Measurements from ENCODE around the gene GATA2. TPM values are rescaled to one million over a fixed set of nuclear protein-coding genes. Genes with fewer than 3 reads are reported as not detected.

Gene GATA2
- total and polyA plus RNA-seq, 2 experiments from 2014 or later: 0.52 to 0.83 TPM

DNA sequence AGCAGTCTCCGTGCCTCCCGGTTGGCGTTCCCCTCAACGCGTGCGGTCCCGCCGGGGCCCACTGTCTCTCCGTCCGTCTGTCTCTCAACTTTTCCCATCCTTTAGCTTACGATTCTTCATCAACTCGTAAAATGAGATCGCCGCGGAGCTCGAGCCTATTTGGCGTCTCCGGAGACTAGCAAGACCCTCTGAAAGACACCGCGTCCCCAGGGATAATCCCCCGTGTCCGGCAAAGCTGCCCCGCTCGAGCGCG lies 3.4 kb downstream of the GATA2 start:
- Mint-ChIP-seq H3K4me1 (peaks cover 45% of the 10 kb centered on the region), H3K4me3 (peak overlapping the region; percentile 67), H3K9me3 (no peaks in the 10 kb centered on the region; the same call in 2 of the 3 replicates), H3K27me3 (ENCODE audit: insufficient read depth, low read depth, poor library complexity) (peaks cover 96% of the 10 kb centered on the region), H3K36me3 (ENCODE audit: low read depth) (no peaks in the 10 kb centered on the region), H3K27ac (no peak overlapping the region)
- H3K9me2 ChIP-seq (ENCODE audit: insufficient read depth): no peaks in the 10 kb centered on the region
- H4K20me1 ChIP-seq (replicated peaks; ENCODE audit: insufficient read depth): peaks cover 8% of the 10 kb centered on the region
- peak overlapping the region; percentile 94 for H2AFZ ChIP-seq
- peaks cover 100% of the 10 kb centered on the region for H3K27me3 ChIP-seq (ENCODE audit: insufficient read depth)
- no peak overlapping the region for H3K27ac ChIP-seq (ENCODE audit: low read depth)
- no peak for DNase-seq (ENCODE audit: low spot score)
- no peaks in the 10 kb centered on the region for H3K36me3 ChIP-seq (ENCODE audit: insufficient read depth)
- 0 out of 2 replicates have a peak, but pooled peaks cover 19% of the 10 kb centered on the region for H3F3A ChIP-seq (replicated peaks; ENCODE audit: low read depth)
- peak overlapping the region; percentile 90 for H3K4me2 ChIP-seq
- H3K79me2 ChIP-seq (replicated peaks; ENCODE audit: insufficient read depth): no peaks in the 10 kb centered on the region
- peak overlapping the region; percentile 72 for H3K4me3 ChIP-seq
- no peak for ATAC-seq
- TF ChIP-seq, protein P1, sequence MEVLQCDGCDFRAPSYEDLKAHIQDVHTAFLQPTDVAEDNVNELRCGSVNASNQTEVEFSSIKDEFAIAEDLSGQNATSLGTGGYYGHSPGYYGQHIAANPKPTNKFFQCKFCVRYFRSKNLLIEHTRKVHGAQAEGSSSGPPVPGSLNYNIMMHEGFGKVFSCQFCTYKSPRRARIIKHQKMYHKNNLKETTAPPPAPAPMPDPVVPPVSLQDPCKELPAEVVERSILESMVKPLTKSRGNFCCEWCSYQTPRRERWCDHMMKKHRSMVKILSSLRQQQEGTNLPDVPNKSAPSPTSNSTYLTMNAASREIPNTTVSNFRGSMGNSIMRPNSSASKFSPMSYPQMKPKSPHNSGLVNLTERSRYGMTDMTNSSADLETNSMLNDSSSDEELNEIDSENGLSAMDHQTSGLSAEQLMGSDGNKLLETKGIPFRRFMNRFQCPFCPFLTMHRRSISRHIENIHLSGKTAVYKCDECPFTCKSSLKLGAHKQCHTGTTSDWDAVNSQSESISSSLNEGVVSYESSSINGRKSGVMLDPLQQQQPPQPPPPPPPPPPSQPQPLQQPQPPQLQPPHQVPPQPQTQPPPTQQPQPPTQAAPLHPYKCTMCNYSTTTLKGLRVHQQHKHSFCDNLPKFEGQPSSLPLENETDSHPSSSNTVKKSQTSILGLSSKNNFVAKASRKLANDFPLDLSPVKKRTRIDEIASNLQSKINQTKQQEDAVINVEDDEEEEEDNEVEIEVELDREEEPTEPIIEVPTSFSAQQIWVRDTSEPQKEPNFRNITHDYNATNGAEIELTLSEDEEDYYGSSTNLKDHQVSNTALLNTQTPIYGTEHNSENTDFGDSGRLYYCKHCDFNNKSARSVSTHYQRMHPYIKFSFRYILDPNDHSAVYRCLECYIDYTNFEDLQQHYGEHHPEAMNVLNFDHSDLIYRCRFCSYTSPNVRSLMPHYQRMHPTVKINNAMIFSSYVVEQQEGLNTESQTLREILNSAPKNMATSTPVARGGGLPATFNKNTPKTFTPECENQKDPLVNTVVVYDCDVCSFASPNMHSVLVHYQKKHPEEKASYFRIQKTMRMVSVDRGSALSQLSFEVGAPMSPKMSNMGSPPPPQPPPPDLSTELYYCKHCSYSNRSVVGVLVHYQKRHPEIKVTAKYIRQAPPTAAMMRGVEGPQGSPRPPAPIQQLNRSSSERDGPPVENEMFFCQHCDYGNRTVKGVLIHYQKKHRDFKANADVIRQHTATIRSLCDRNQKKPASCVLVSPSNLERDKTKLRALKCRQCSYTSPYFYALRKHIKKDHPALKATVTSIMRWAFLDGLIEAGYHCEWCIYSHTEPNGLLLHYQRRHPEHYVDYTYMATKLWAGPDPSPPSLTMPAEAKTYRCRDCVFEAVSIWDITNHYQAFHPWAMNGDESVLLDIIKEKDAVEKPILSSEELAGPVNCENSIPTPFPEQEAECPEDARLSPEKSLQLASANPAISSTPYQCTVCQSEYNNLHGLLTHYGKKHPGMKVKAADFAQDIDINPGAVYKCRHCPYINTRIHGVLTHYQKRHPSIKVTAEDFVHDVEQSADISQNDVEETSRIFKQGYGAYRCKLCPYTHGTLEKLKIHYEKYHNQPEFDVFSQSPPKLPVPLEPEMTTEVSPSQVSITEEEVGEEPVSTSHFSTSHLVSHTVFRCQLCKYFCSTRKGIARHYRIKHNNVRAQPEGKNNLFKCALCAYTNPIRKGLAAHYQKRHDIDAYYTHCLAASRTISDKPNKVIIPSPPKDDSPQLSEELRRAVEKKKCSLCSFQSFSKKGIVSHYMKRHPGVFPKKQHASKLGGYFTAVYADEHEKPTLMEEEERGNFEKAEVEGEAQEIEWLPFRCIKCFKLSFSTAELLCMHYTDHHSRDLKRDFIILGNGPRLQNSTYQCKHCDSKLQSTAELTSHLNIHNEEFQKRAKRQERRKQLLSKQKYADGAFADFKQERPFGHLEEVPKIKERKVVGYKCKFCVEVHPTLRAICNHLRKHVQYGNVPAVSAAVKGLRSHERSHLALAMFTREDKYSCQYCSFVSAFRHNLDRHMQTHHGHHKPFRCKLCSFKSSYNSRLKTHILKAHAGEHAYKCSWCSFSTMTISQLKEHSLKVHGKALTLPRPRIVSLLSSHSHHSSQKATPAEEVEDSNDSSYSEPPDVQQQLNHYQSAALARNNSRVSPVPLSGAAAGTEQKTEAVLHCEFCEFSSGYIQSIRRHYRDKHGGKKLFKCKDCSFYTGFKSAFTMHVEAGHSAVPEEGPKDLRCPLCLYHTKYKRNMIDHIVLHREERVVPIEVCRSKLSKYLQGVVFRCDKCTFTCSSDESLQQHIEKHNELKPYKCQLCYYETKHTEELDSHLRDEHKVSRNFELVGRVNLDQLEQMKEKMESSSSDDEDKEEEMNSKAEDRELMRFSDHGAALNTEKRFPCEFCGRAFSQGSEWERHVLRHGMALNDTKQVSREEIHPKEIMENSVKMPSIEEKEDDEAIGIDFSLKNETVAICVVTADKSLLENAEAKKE (CRISPR knock-in tag; IDR thresholded peaks at IDR 0.05): no peak
- TF ChIP-seq EZH2 (IDR thresholded peaks at IDR 0.05; ENCODE audit: low read depth, unreplicated experiment) (peak; percentile 96), EZH2phosphoT487 (IDR thresholded peaks at IDR 0.05; ENCODE audit: unreplicated experiment) (peak; percentile 56)
- peaks cover 60% of the 10 kb centered on the region for H3K4me1 ChIP-seq (ENCODE audit: insufficient read depth)

DNA sequence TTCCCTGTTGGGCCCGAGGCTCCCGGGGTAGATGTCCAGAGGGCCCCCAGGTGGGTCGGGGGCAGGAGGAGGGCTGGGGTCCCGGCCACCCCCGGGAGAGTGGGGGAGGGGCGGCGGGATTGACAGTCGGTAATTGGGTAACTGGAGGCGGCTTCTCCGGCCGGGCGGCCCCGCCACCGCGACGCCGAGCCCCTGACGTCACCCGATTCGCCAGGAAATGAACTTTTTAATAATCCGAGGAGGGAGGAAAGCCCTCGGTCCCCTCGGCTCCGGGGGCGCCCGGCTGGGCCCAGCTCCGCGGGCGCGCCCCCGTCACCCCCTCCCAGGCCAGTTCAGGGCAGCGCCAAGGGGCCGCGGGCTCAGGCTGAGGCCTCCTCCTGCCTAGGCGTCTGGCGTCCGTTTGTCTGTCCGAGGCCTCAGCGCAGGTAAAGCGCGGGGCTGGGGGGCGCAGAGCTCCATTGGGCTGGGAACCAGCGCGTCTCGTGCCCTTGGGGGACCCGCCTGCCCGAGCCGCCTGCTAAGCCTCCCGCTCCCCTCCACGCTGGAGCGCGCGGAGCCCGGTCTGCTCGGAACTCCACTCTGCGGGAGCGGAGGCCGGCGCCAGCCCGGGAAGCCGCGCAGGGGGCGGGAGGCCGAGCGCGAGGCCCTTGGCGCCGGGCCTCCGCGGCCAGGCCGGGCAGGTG lies 3.9 kb downstream of the GATA2 start:
- peak overlapping the region; percentile 94; the same call in 1 of the 2 replicates for H2AFZ ChIP-seq
- no peaks in the 10 kb centered on the region for H3K79me2 ChIP-seq (replicated peaks; ENCODE audit: insufficient read depth)
- peaks cover 47% of the 10 kb centered on the region for H3K4me1 Mint-ChIP-seq
- peak overlapping the region; percentile 66 for H3K4me3 Mint-ChIP-seq
- H3K9me2 ChIP-seq (ENCODE audit: insufficient read depth): no peaks in the 10 kb centered on the region
- DNase-seq (ENCODE audit: low spot score) (peak; percentile 64), ATAC-seq (no peak)
- peaks cover 100% of the 10 kb centered on the region for H3K27me3 ChIP-seq (ENCODE audit: insufficient read depth)
- no peak overlapping the region for H3K27ac Mint-ChIP-seq
- H3K27me3 Mint-ChIP-seq (ENCODE audit: insufficient read depth, low read depth, poor library complexity): peaks cover 96% of the 10 kb centered on the region
- H3K4me1 ChIP-seq (ENCODE audit: insufficient read depth): peaks cover 61% of the 10 kb centered on the region
- no peaks in the 10 kb centered on the region; the same call in 2 of the 3 replicates for H3K36me3 Mint-ChIP-seq (ENCODE audit: low read depth)
- H3K4me3 ChIP-seq: peak overlapping the region; percentile 72
- peaks cover 8% of the 10 kb centered on the region for H4K20me1 ChIP-seq (replicated peaks; ENCODE audit: insufficient read depth)
- H3K36me3 ChIP-seq (ENCODE audit: insufficient read depth): no peaks in the 10 kb centered on the region
- H3K27ac ChIP-seq (ENCODE audit: low read depth): no peak overlapping the region
- 0 out of 2 replicates have a peak, but pooled peaks cover 21% of the 10 kb centered on the region for H3F3A ChIP-seq (replicated peaks; ENCODE audit: low read depth)
- H3K4me2 ChIP-seq: peak overlapping the region; percentile 90
- H3K9me3 Mint-ChIP-seq: no peaks in the 10 kb centered on the region; the same call in 2 of the 3 replicates
- peak; percentile 42 for TF ChIP-seq EZH2 (IDR thresholded peaks at IDR 0.05; ENCODE audit: low read depth, unreplicated experiment)
- peak; percentile 78 for TF ChIP-seq CREB1 (CRISPR knock-in tag; IDR thresholded peaks at IDR 0.05; ENCODE audit: low read depth)
- no peak for TF ChIP-seq POLR2AphosphoS5 (IDR thresholded peaks at IDR 0.05; ENCODE audit: low read depth)

Measured in GM23338 (cell line).